Adipose tissue (tissue), 3 donors: ENCODE data around the gene CACNB4. TPM values are rescaled to one million over a fixed set of nuclear protein-coding genes. Genes with fewer than 3 reads are reported as not detected.
"Not testable (repeated sequence)": the region's sequence is repeated elsewhere in the genome, so short reads cannot be mapped to it uniquely, and the experiment has no call there.

Experiments
- H3K27ac ChIP-seq: one replicate; pipeline ENCODE4 v1.5.1; 2013; ENCODE audit warnings: low read depth, low read length
- WGBS, 3 donors: extraction: QIAGEN DNeasy Blood & Tissue Kit; methylation state at CpG; one replicate each; pipeline ENCODE4 v1.1.7; 2013; 5-methylcytosine and 5-hydroxymethylcytosine counted together
- polyA plus RNA-seq, 3 donors: library from polyadenylated mRNA; stranded (reverse); fragments of 200-250 nt; gene quantifications; one replicate each; pipeline ENCODE4 v1.2.3, GENCODE V29; 2013
- donor health status: healthy with polysubstance abuse.
- donor health status: Bipolar disorder and iron deficiency.
- donor health status: healthy.

Gene CACNB4
- polyA plus RNA-seq = under 1 TPM; 0.10 to 0.45 (median 0.21) TPM

- no peak within 1 kb of the TSS for H3K27ac ChIP-seq
- 1% methylated on average over 52 to 73 of the region's 73 CpGs for WGBS, 3 donors
Measured at GRCh38 chr2:152098496-152099366, at the start of gene CACNB4. Gene CACNB4 (minus strand): TSS chr2:152099044.

- H3K27ac ChIP-seq = no peak overlapping the region
Measured at GRCh38 chr2:152134488-152135280, 35.8 kb upstream of the CACNB4 start.

GRCh38 chr2:152132306-152132705, 33.5 kb upstream of the CACNB4 start:
- no peak overlapping the region for H3K27ac ChIP-seq
- 33 to 81% (median 72%) methylated on average over 1 of the region's 1 CpG for WGBS, 3 donors

More at GRCh38 chr2:152134488-152135280, 35.8 kb upstream of the CACNB4 start:
- WGBS, 3 donors = 70 to 83% (median 77%) methylated on average over 5 of the region's 5 CpGs

GRCh38 chr2:152127628-152128027, 28.8 kb upstream of the CACNB4 start:
- no peak overlapping the region for H3K27ac ChIP-seq

- no peak overlapping the region for H3K27ac ChIP-seq
- 86 to 98% (median 90%) methylated on average over 4 of the region's 4 CpGs for WGBS, 3 donors
Measured at GRCh38 chr2:152126664-152127063, 27.8 kb upstream of the CACNB4 start.

- H3K27ac ChIP-seq = no peak overlapping the region
- 97 to 99% (median 98%) methylated on average over 2 of the region's 2 CpGs for WGBS, 3 donors
Measured at GRCh38 chr2:152122161-152122560, 23.3 kb upstream of the CACNB4 start.

- 89 to 100% (median 99%) methylated on average over 1 of the region's 1 CpG for WGBS, 3 donors
- no peak overlapping the region for H3K27ac ChIP-seq
Measured at GRCh38 chr2:152120430-152120829, 21.6 kb upstream of the CACNB4 start.

- H3K27ac ChIP-seq = no peak overlapping the region
- 93 to 97% (median 96%) methylated on average over 3 of the region's 3 CpGs for WGBS, 3 donors
Measured at GRCh38 chr2:152115952-152116351, 17.1 kb upstream of the CACNB4 start.

GRCh38 chr2:152114366-152114765, 15.5 kb upstream of the CACNB4 start:
- no peak overlapping the region for H3K27ac ChIP-seq
- 86 to 93% (median 86%) methylated on average over 3 of the region's 3 CpGs for WGBS, 3 donors

- 94 to 97% (median 96%) methylated on average over 13 of the region's 13 CpGs for WGBS, 3 donors
- H3K27ac ChIP-seq = not testable (repeated sequence)
Measured at GRCh38 chr2:152107140-152107539, 8.3 kb upstream of the CACNB4 start.

GRCh38 chr2:152106464-152106863, 7.6 kb upstream of the CACNB4 start:
- WGBS, 3 donors = 84 to 86% (median 86%) methylated on average over 4 of the region's 4 CpGs

GRCh38 chr2:152103271-152103670, 4.4 kb upstream of the CACNB4 start:
- no peak overlapping the region for H3K27ac ChIP-seq
- 96 to 100% (median 97%) methylated on average over 3 of the region's 3 CpGs for WGBS, 3 donors

More at GRCh38 chr2:152106464-152106863, 7.6 kb upstream of the CACNB4 start:
- no peak overlapping the region for H3K27ac ChIP-seq

GRCh38 chr2:152100961-152101360, 2.1 kb upstream of the CACNB4 start:
- 90 to 93% (median 91%) methylated on average over 2 of the region's 2 CpGs for WGBS, 3 donors
- no peak overlapping the region for H3K27ac ChIP-seq

- WGBS, 3 donors = 14 to 17% (median 16%) methylated on average over 19 of the region's 19 CpGs
- no peak overlapping the region for H3K27ac ChIP-seq
Measured at GRCh38 chr2:152099367-152100050, 665 bp upstream of the CACNB4 start.

- WGBS, 3 donors = 0 to 1% (median 1%) methylated on average over 51 to 52 of the region's 52 CpGs
- H3K27ac ChIP-seq = no peak overlapping the region
Measured at GRCh38 chr2:152097801-152098495, 896 bp downstream of the CACNB4 start.

- no peak overlapping the region for H3K27ac ChIP-seq
- WGBS, 3 donors = 7 to 19% (median 13%) methylated on average over 13 of the region's 13 CpGs
Measured at GRCh38 chr2:152097290-152097800, 1.5 kb downstream of the CACNB4 start.

- 86 to 91% (median 88%) methylated on average over 1 of the region's 1 CpG for WGBS, 3 donors
- no peak overlapping the region for H3K27ac ChIP-seq
Measured at GRCh38 chr2:152095146-152095545, 3.7 kb downstream of the CACNB4 start.

- H3K27ac ChIP-seq = no peak overlapping the region
- WGBS, 3 donors = 90 to 95% (median 94%) methylated on average over 2 of the region's 2 CpGs
Measured at GRCh38 chr2:152094014-152094413, 4.8 kb downstream of the CACNB4 start.
